ENCODE results near the gene AFF2.

The AFF2 gene

GRCh38 chrX:148723551-148723950 is 223.1 kb downstream of the AFF2 start:
- TF ChIP-seq CTCF (conservative IDR thresholded peaks at IDR 0.05) = no peak
- no peak overlapping the region for H3K27ac ChIP-seq

GRCh38 chrX:148728901-148729300 is 228.5 kb downstream of the AFF2 start:
- TF ChIP-seq CTCF (conservative IDR thresholded peaks at IDR 0.05) = no peak
- no peak overlapping the region for H3K27ac ChIP-seq

GRCh38 chrX:148732743-148733142 is 232.3 kb downstream of the AFF2 start:
- H3K27ac ChIP-seq = no peak overlapping the region
- TF ChIP-seq CTCF (conservative IDR thresholded peaks at IDR 0.05) = no peak

GRCh38 chrX:148741441-148741840 is 241.0 kb downstream of the AFF2 start:
- no peak for TF ChIP-seq CTCF (conservative IDR thresholded peaks at IDR 0.05)
- no peak overlapping the region for H3K27ac ChIP-seq

GRCh38 chrX:148755111-148755510 is 254.7 kb downstream of the AFF2 start:
- H3K27ac ChIP-seq = 0 out of 2 replicates have a peak overlapping the region, but pooled peaks have one; percentile 14
- no peak for TF ChIP-seq CTCF (conservative IDR thresholded peaks at IDR 0.05)

GRCh38 chrX:148763896-148764295 is 263.5 kb downstream of the AFF2 start:
- no peak for TF ChIP-seq CTCF (conservative IDR thresholded peaks at IDR 0.05)

GRCh38 chrX:148768296-148768695 is 267.9 kb downstream of the AFF2 start:
- H3K27ac ChIP-seq = no peak overlapping the region
- no peak for TF ChIP-seq CTCF (conservative IDR thresholded peaks at IDR 0.05)

More at GRCh38 chrX:148763896-148764295, 263.5 kb downstream of the AFF2 start:
- H3K27ac ChIP-seq = no peak overlapping the region

GRCh38 chrX:148771440-148771839 is 271.0 kb downstream of the AFF2 start:
- no peak overlapping the region for H3K27ac ChIP-seq
- no peak for TF ChIP-seq CTCF (conservative IDR thresholded peaks at IDR 0.05)
